PC-3 (cell line): ENCODE data around the gene FBXW10. TPM values are rescaled to one million over a fixed set of nuclear protein-coding genes. Genes with fewer than 3 reads are reported as not detected.
A peak's percentile ranks its signal among the peaks of the same experiment; 100 is the strongest.
"Not testable (repeated sequence)": the region's sequence is repeated elsewhere in the genome, so short reads cannot be mapped to it uniquely, and the experiment has no call there.

Experiments used
- ATAC-seq: fragments of 200-7000 bp; cut with Tn5 transposase; 2 replicates; pipeline ENCODE4 v1.9.1; 2020; ENCODE audit warnings: mild to moderate bottlenecking, moderate library complexity
- BruUV-seq: library from RNA; stranded (reverse); fragments of 400-500 nt; replicated peaks from 2 replicates; lab custom pipeline; 2021; lab: Mats Ljungman, UMichigan
- CTCF ChIA-PET: fragments of 300-600 bp; sonication (Branson Sonifier 250); formaldehyde crosslinking; loops from one replicate; lab custom pipeline; 2022; ENCODE audit warnings: antibody characterized with exemption; lab: Charles Lee
- POLR2A ChIA-PET: fragments of 300-600 bp; sonication (Branson Sonifier 250); formaldehyde crosslinking; loops from one replicate; lab custom pipeline; 2022; ENCODE audit warnings: antibody characterized with exemption; ENCODE audit not compliant: unreplicated experiment; lab: Charles Lee
- DNase-seq: peaks from one replicate; pipeline ENCODE4 v3.0.0-alpha.2; 2015
- H2AFZ ChIP-seq: fragments of 300-600 bp; sonication (generic); 2 replicates; pipeline ENCODE4 v1.6.0; 2016; ENCODE audit warnings: antibody characterized with exemption, low read length
- H3F3A ChIP-seq: fragments of 300-600 bp; sonication (generic); one replicate; pipeline ENCODE4 v1.6.0; 2017; ENCODE audit warnings: antibody characterized with exemption, low read length, control low read depth, mild to moderate bottlenecking; ENCODE audit not compliant: unreplicated experiment
- H3K27ac ChIP-seq: fragments of 300-600 bp; sonication (generic); 2 replicates; pipeline ENCODE4 v1.5.1; 2016; ENCODE audit warnings: mild to moderate bottlenecking, low read length
- H3K27me3 ChIP-seq: fragments of 300-600 bp; sonication (generic); 2 replicates; pipeline ENCODE4 v1.6.1; 2016; ENCODE audit warnings: low read length, mixed read lengths
- H3K36me3 ChIP-seq: fragments of 300-600 bp; sonication (generic); 2 replicates; pipeline ENCODE4 v1.6.1; 2016; ENCODE audit warnings: low read depth, mixed run types, low read length, mixed read lengths
- H3K4me1 ChIP-seq: fragments of 300-600 bp; sonication (generic); 2 replicates; pipeline ENCODE4 v1.5.1; 2016; ENCODE audit warnings: low read length; ENCODE audit not compliant: insufficient read depth
- H3K4me2 ChIP-seq: fragments of 300-600 bp; sonication (generic); 2 replicates; pipeline ENCODE4 v1.6.0; 2016; ENCODE audit warnings: low read length
- H3K4me3 ChIP-seq: fragments of 300-600 bp; sonication (generic); 2 replicates; pipeline ENCODE4 v1.5.1; 2016; ENCODE audit warnings: mild to moderate bottlenecking, low read length, mixed read lengths
- H3K79me2 ChIP-seq: fragments of 300-600 bp; sonication (generic); 2 replicates; pipeline ENCODE4 v1.6.1; 2017; ENCODE audit warnings: low read length, mixed read lengths
- H3K9ac ChIP-seq: fragments of 300-600 bp; sonication (generic); 2 replicates; pipeline ENCODE4 v1.6.0; 2016; ENCODE audit warnings: mild to moderate bottlenecking, low read length
- H3K9me2 ChIP-seq: fragments of 300-600 bp; sonication (generic); replicated peaks from 2 replicates; pipeline ENCODE4 v1.6.1; 2016; ENCODE audit warnings: mixed run types, low read length, mixed read lengths
- H3K9me3 ChIP-seq: fragments of 300-600 bp; sonication (generic); 2 replicates; pipeline ENCODE4 v1.6.1; 2016; ENCODE audit warnings: low read length, mixed read lengths
- H4K20me1 ChIP-seq: fragments of 300-600 bp; sonication (generic); 2 replicates; pipeline ENCODE4 v1.6.1; 2016; ENCODE audit warnings: low read length, mixed read lengths
- intact Hi-C: fragments of 100-400 bp; cut with micrococcal nuclease; formaldehyde crosslinking; loops from 2 replicates; pipeline ENCODE4 v1.9.0; 2023
- total RNA-seq: library from RNA; depleted of rRNA; stranded (reverse); fragments of >200 nt; gene quantifications from 2 replicates; pipeline ENCODE4 v1.2.3, GENCODE V29; 2014

The FBXW10 gene
- total RNA-seq, 1 experiment from 2014 or later = 0.15 TPM

GRCh38 chr17:18723509-18723908 is 20.3 kb upstream of the FBXW10 start:
- H3K79me2 ChIP-seq, H3K9me3 ChIP-seq, DNase-seq, H3K4me3 ChIP-seq, BruUV-seq, CTCF ChIA-PET, ATAC-seq, H3K4me2 ChIP-seq, H2AFZ ChIP-seq, H4K20me1 ChIP-seq, H3K36me3 ChIP-seq, H3K27ac ChIP-seq, H3F3A ChIP-seq, H3K9ac ChIP-seq, H3K9me2 ChIP-seq, POLR2A ChIA-PET, H3K27me3 ChIP-seq, intact Hi-C loops: not testable (repeated sequence)
- peaks cover 20% of the 10 kb centered on the region for H3K4me1 ChIP-seq

GRCh38 chr17:18732438-18732837 is 11.4 kb upstream of the FBXW10 start:
- DNase-seq, H3K9me3 ChIP-seq, H4K20me1 ChIP-seq, H2AFZ ChIP-seq, intact Hi-C loops, H3K4me1 ChIP-seq, H3K4me3 ChIP-seq, H3K4me2 ChIP-seq, H3K27me3 ChIP-seq, POLR2A ChIA-PET, BruUV-seq, H3K9me2 ChIP-seq, H3K9ac ChIP-seq, H3K36me3 ChIP-seq, H3K79me2 ChIP-seq, ATAC-seq, H3K27ac ChIP-seq, H3F3A ChIP-seq, CTCF ChIA-PET: not testable (repeated sequence)

GRCh38 chr17:18733350-18733749 is 10.5 kb upstream of the FBXW10 start:
- H3K9ac ChIP-seq, H3F3A ChIP-seq, H4K20me1 ChIP-seq, H3K9me3 ChIP-seq, ATAC-seq, H3K4me1 ChIP-seq, H3K36me3 ChIP-seq, H3K4me2 ChIP-seq, CTCF ChIA-PET, intact Hi-C loops, H2AFZ ChIP-seq, H3K79me2 ChIP-seq, H3K4me3 ChIP-seq, H3K9me2 ChIP-seq, POLR2A ChIA-PET, H3K27me3 ChIP-seq, BruUV-seq, H3K27ac ChIP-seq, DNase-seq: not testable (repeated sequence)

- DNase-seq, POLR2A ChIA-PET, H3K9me2 ChIP-seq, H3K36me3 ChIP-seq, CTCF ChIA-PET, intact Hi-C loops, H3K4me2 ChIP-seq, H3K27me3 ChIP-seq, BruUV-seq, H3K4me1 ChIP-seq, H4K20me1 ChIP-seq, H3K27ac ChIP-seq, H3K9ac ChIP-seq, H3K4me3 ChIP-seq, H3F3A ChIP-seq, H3K79me2 ChIP-seq, H2AFZ ChIP-seq, ATAC-seq, H3K9me3 ChIP-seq: not testable (repeated sequence)
Observed at GRCh38 chr17:18739616-18740391, 4.0 kb upstream of the FBXW10 start.

- intact Hi-C loops, H3K79me2 ChIP-seq, DNase-seq, H3F3A ChIP-seq, BruUV-seq, H3K4me1 ChIP-seq, H3K4me2 ChIP-seq, H3K36me3 ChIP-seq, H2AFZ ChIP-seq, CTCF ChIA-PET, H4K20me1 ChIP-seq, H3K27ac ChIP-seq, H3K9me2 ChIP-seq, H3K27me3 ChIP-seq, H3K9ac ChIP-seq, H3K4me3 ChIP-seq, POLR2A ChIA-PET, H3K9me3 ChIP-seq: not testable (repeated sequence)
- ATAC-seq = peak; percentile 13; the same call in 1 of the 2 replicates
Observed at GRCh38 chr17:18741228-18741627, 2.6 kb upstream of the FBXW10 start.

GRCh38 chr17:18744726-18745125 is 872 bp downstream of the FBXW10 start:
- H3K4me3 ChIP-seq, POLR2A ChIA-PET, ATAC-seq, BruUV-seq, H4K20me1 ChIP-seq, intact Hi-C loops, H3K9me2 ChIP-seq, H3K27ac ChIP-seq, H3K79me2 ChIP-seq, H2AFZ ChIP-seq, H3K4me1 ChIP-seq, CTCF ChIA-PET, H3K9ac ChIP-seq, H3F3A ChIP-seq, H3K36me3 ChIP-seq, DNase-seq, H3K27me3 ChIP-seq, H3K9me3 ChIP-seq, H3K4me2 ChIP-seq: not testable (repeated sequence)
